HUES6 (cell line): ENCODE measurements around the gene TYRO3.

Experiments
- H3K27ac ChIP-seq: 2 replicates; pipeline ENCODE4 v1.7.0; 2013; ENCODE audit warnings: low read depth, mild to moderate bottlenecking, low read length, inconsistent platforms
- H3K27me3 ChIP-seq: 2 replicates; pipeline ENCODE4 v1.6.1; 2013; ENCODE audit warnings: low read length; ENCODE audit not compliant: control insufficient read depth, insufficient read depth
- H3K36me3 ChIP-seq: 2 replicates; pipeline ENCODE4 v1.6.1; 2013; ENCODE audit warnings: low read length; ENCODE audit not compliant: control insufficient read depth, insufficient read depth
- H3K4me1 ChIP-seq: 2 replicates; pipeline ENCODE4 v1.6.1; 2013; ENCODE audit warnings: low read length; ENCODE audit not compliant: control insufficient read depth, insufficient read depth
- H3K4me3 ChIP-seq: 2 replicates; pipeline ENCODE4 v1.5.1; 2013; ENCODE audit warnings: low read depth, low read length
- H3K9ac ChIP-seq: one replicate; pipeline ENCODE4 v1.6.1; 2013; ENCODE audit warnings: mild to moderate bottlenecking, low read length
- H3K9me3 ChIP-seq: 2 replicates; pipeline ENCODE4 v1.6.1; 2013; ENCODE audit warnings: low read depth, low read length; ENCODE audit not compliant: control insufficient read depth, insufficient read depth

The TYRO3 gene

GRCh38 chr15:41558400-41559238, at the start of gene TYRO3:
TYRO3 (plus strand) TSS chr15:41559212; CDS start chr15:41559258, 46 bp downstream.
- H3K27me3 ChIP-seq = no peaks in the 10 kb centered on the region; the same call in 1 of the 2 replicates

GRCh38 chr15:41510728-41511127, 48.3 kb upstream of the TYRO3 start:
- H3K4me3 ChIP-seq = peak overlapping the region; percentile 59

More at GRCh38 chr15:41558400-41559238, at the start of gene TYRO3:
- Histone ChIP-seq H3K4me1 (peaks cover 52% of the 10 kb centered on the region), H3K4me3 (peak within 1 kb of the TSS; percentile 78), H3K9me3 (no peaks in the 10 kb centered on the region), H3K27ac (no peak within 1 kb of the TSS), H3K9ac (peak within 1 kb of the TSS; percentile 62), H3K36me3 (peaks cover 16% of the 10 kb centered on the region)

GRCh38 chr15:41511331-41511898, 47.6 kb upstream of the TYRO3 start:
- H3K4me3 ChIP-seq = peak overlapping the region; percentile 59
- peaks cover 78% of the 10 kb centered on the region for H3K27me3 ChIP-seq
- H3K36me3 ChIP-seq = no peaks in the 10 kb centered on the region
- H3K9me3 ChIP-seq = no peaks in the 10 kb centered on the region
- H3K4me1 ChIP-seq = peaks cover 19% of the 10 kb centered on the region
- H3K27ac ChIP-seq = no peak overlapping the region
- H3K9ac ChIP-seq = no peak overlapping the region

More at GRCh38 chr15:41510728-41511127, 48.3 kb upstream of the TYRO3 start:
- H3K9me3 ChIP-seq = no peaks in the 10 kb centered on the region
- H3K9ac ChIP-seq = no peak overlapping the region
- no peaks in the 10 kb centered on the region for H3K36me3 ChIP-seq
- H3K27me3 ChIP-seq = peaks cover 84% of the 10 kb centered on the region
- peaks cover 19% of the 10 kb centered on the region for H3K4me1 ChIP-seq
- no peak overlapping the region for H3K27ac ChIP-seq

- Histone ChIP-seq H3K27me3 (peaks cover 73% of the 10 kb centered on the region), H3K9me3 (no peaks in the 10 kb centered on the region), H3K9ac (no peak overlapping the region), H3K4me3 (peak overlapping the region; percentile 59), H3K4me1 (peaks cover 19% of the 10 kb centered on the region), H3K27ac (no peak overlapping the region), H3K36me3 (peaks cover 2% of the 10 kb centered on the region; the same call in 1 of the 2 replicates)
These were observed 47.1 kb upstream of the TYRO3 start for GRCh38 chr15:41511899-41512369.

- no peak overlapping the region for H3K9ac ChIP-seq
- peaks cover 67% of the 10 kb centered on the region for H3K27me3 ChIP-seq
- H3K4me3 ChIP-seq = peak overlapping the region; percentile 59
These were observed 46.5 kb upstream of the TYRO3 start for GRCh38 chr15:41512512-41512939.

GRCh38 chr15:41512940-41513505, 46.0 kb upstream of the TYRO3 start:
- Histone ChIP-seq H3K9me3 (no peaks in the 10 kb centered on the region), H3K4me3 (peak overlapping the region; percentile 59), H3K36me3 (peaks cover 13% of the 10 kb centered on the region), H3K4me1 (peaks cover 19% of the 10 kb centered on the region), H3K27ac (no peak overlapping the region), H3K9ac (no peak overlapping the region), H3K27me3 (peaks cover 62% of the 10 kb centered on the region)

More at GRCh38 chr15:41512512-41512939, 46.5 kb upstream of the TYRO3 start:
- Histone ChIP-seq H3K36me3 (peaks cover 8% of the 10 kb centered on the region), H3K27ac (no peak overlapping the region), H3K4me1 (peaks cover 19% of the 10 kb centered on the region), H3K9me3 (no peaks in the 10 kb centered on the region)

GRCh38 chr15:41513506-41514227, 45.3 kb upstream of the TYRO3 start, which contains the start of gene LTK:
LTK (minus strand) TSS chr15:41513827; CDS start chr15:41513709, 118 bp downstream.
- H3K27ac ChIP-seq = no peak within 1 kb of the TSS
- no peak within 1 kb of the TSS for H3K9ac ChIP-seq
- no peaks in the 10 kb centered on the region for H3K9me3 ChIP-seq
- H3K36me3 ChIP-seq = peaks cover 17% of the 10 kb centered on the region
- peaks cover 58% of the 10 kb centered on the region for H3K27me3 ChIP-seq
- H3K4me1 ChIP-seq = peaks cover 19% of the 10 kb centered on the region
- peak within 1 kb of the TSS; percentile 59 for H3K4me3 ChIP-seq

GRCh38 chr15:41517895-41518449, 41.0 kb upstream of the TYRO3 start:
- no peak overlapping the region for H3K9ac ChIP-seq
- peaks cover 15% of the 10 kb centered on the region for H3K27me3 ChIP-seq
- peaks cover 45% of the 10 kb centered on the region for H3K36me3 ChIP-seq
- H3K4me3 ChIP-seq = no peak overlapping the region
- H3K27ac ChIP-seq = no peak overlapping the region
- no peaks in the 10 kb centered on the region for H3K9me3 ChIP-seq
- peaks cover 9% of the 10 kb centered on the region; the same call in 1 of the 2 replicates for H3K4me1 ChIP-seq

- peaks cover 65% of the 10 kb centered on the region for H3K36me3 ChIP-seq
- no peaks in the 10 kb centered on the region for H3K4me1 ChIP-seq
- no peak overlapping the region for H3K9ac ChIP-seq
- no peaks in the 10 kb centered on the region for H3K27me3 ChIP-seq
- no peaks in the 10 kb centered on the region for H3K9me3 ChIP-seq
- H3K4me3 ChIP-seq = no peak overlapping the region
- H3K27ac ChIP-seq = no peak overlapping the region
These were observed 38.4 kb upstream of the TYRO3 start for GRCh38 chr15:41520636-41521035.

GRCh38 chr15:41521614-41522013, 37.4 kb upstream of the TYRO3 start:
- H3K27ac ChIP-seq = no peak overlapping the region
- no peaks in the 10 kb centered on the region for H3K9me3 ChIP-seq
- no peaks in the 10 kb centered on the region for H3K4me1 ChIP-seq
- no peak overlapping the region for H3K4me3 ChIP-seq
- H3K27me3 ChIP-seq = no peaks in the 10 kb centered on the region
- H3K36me3 ChIP-seq = peaks cover 73% of the 10 kb centered on the region
- no peak overlapping the region for H3K9ac ChIP-seq
